GM12878 (cell line): ENCODE data around the gene SMIM32.

ENCODE experiments used
- ATF3 ChIP-seq: IDR thresholded peaks from 2 replicates; pipeline ENCODE4 v1.6.1; 2011; ENCODE audit warnings: low read depth, mild to moderate bottlenecking, low read length, moderate library complexity, borderline replicate concordance; ENCODE audit errors: extremely low read depth
- BMI1 ChIP-seq: fragments of 450-650 bp; IDR thresholded peaks from 2 replicates; pipeline ENCODE4 v1.6.1; 2016; ENCODE audit warnings: mild to moderate bottlenecking, moderate library complexity, borderline replicate concordance
- CHD2 ChIP-seq: IDR thresholded peaks from 2 replicates; pipeline ENCODE4 v1.6.1; 2011; ENCODE audit warnings: low read depth, low read length, improper control_type of control experiment, borderline replicate concordance
- EP300 ChIP-seq, 2 experiments: fragments of 150-350 bp in 1 of 2; IDR thresholded peaks; 2 replicates each; pipeline ENCODE4 v1.6.1; 2011 to 2012; ENCODE audit warnings: low read depth in 2 of 2, low read length in 2 of 2, borderline replicate concordance in 1 of 2, improper control_type of control experiment in 1 of 2, inconsistent platforms in 1 of 2; ENCODE audit not compliant: control insufficient read depth in 1 of 2
- GABPA ChIP-seq: IDR thresholded peaks from 2 replicates; pipeline ENCODE4 v1.6.1; 2014; ENCODE audit warnings: antibody characterized with exemption, low read depth, mild to moderate bottlenecking, inconsistent platforms
- MTA2 ChIP-seq: fragments of 450-650 bp; IDR thresholded peaks from 2 replicates; pipeline ENCODE4 v1.6.1; 2016; ENCODE audit warnings: low read depth, mild to moderate bottlenecking, moderate library complexity
- SP1 ChIP-seq: IDR thresholded peaks from one replicate; pipeline ENCODE4 v1.6.1; 2011; ENCODE audit warnings: low read depth, low read length
- STAT3 ChIP-seq: IDR thresholded peaks from 2 replicates; pipeline ENCODE4 v1.6.1; 2011; ENCODE audit warnings: low read depth, low read length, improper control_type of control experiment
- ZNF592 ChIP-seq: fragments of 450-650 bp; IDR thresholded peaks from 2 replicates; pipeline ENCODE4 v1.6.1; 2017; ENCODE audit warnings: mild to moderate bottlenecking, moderate library complexity
- TF ChIP-seq, protein P1 (sequence below), 3 experiments: IDR thresholded peaks in 2 of 3; conservative IDR thresholded peaks in 1 of 3; 2 replicates each; pipeline ENCODE4 v1.5.1; 2011; ENCODE audit warnings: low read depth in 3 of 3, low read length in 3 of 3, mild to moderate bottlenecking in 3 of 3, control low read depth in 2 of 3, moderate library complexity in 2 of 3, inconsistent platforms in 1 of 3, mixed read lengths in 1 of 3; ENCODE audit not compliant: control insufficient read depth in 2 of 3, insufficient read depth in 1 of 3; ENCODE audit errors: extremely low read depth in 1 of 3

GRCh38 chr5:136197462-136198142 is 4.6 kb upstream of the SMIM32 start:
- TF ChIP-seq BMI1 (no peak), EP300 (IDR thresholded peaks at IDR 0.05; ENCODE audit: borderline replicate concordance in 1 of 2, control insufficient read depth in 1 of 2, low read depth in 2 of 2, low read length in 2 of 2) (no peak), ZNF592 (no peak), MTA2 (no peak), GABPA (no peak), STAT3 (no peak), CHD2 (no peak), SP1 (no peak), ATF3 (no peak)
- TF ChIP-seq, protein P1, sequence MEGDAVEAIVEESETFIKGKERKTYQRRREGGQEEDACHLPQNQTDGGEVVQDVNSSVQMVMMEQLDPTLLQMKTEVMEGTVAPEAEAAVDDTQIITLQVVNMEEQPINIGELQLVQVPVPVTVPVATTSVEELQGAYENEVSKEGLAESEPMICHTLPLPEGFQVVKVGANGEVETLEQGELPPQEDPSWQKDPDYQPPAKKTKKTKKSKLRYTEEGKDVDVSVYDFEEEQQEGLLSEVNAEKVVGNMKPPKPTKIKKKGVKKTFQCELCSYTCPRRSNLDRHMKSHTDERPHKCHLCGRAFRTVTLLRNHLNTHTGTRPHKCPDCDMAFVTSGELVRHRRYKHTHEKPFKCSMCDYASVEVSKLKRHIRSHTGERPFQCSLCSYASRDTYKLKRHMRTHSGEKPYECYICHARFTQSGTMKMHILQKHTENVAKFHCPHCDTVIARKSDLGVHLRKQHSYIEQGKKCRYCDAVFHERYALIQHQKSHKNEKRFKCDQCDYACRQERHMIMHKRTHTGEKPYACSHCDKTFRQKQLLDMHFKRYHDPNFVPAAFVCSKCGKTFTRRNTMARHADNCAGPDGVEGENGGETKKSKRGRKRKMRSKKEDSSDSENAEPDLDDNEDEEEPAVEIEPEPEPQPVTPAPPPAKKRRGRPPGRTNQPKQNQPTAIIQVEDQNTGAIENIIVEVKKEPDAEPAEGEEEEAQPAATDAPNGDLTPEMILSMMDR (IDR thresholded peaks at IDR 0.05 in 2 of 3, conservative IDR thresholded peaks at IDR 0.05 in 1 of 3; ENCODE audit: control insufficient read depth in 2 of 3, extremely low read depth in 1 of 3, insufficient read depth in 1 of 3, low read depth in 3 of 3, low read length in 3 of 3), result no peak
